ENCODE results near the gene EGFR.

Gene EGFR

DNA sequence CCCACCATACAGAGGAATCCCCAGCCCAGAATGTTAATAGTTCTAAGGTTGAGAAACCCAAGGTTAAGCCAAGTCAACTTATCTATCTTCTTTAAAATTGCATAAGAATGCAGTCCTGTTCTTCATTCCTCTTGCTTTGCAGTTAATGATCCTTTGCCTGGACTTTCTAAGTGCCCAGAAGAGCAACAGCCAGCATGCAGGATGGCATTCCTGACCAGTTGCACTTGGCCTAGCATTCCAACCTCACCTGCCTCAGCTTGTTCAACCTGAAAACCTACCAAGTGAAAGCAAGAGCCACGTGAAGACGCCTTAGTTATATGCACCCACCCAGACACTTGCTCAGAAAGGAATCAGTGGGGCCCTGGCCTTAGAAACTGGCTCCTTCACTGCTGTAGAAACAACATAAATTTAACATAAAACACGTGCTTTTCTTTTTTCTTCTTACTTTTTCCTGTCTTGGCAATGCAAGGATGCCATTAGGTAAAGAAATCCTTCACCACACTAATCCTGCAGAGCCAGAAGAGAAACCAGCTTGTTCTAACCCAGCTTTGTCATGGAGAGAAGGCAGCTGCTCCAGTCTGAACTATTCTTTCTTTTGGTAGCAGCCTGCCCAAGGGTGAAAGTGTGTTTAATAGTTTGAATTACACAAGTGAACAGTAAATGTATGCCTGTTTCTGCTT, 25.0 kb downstream of the EGFR start:
- no peak for DNase-seq

DNA sequence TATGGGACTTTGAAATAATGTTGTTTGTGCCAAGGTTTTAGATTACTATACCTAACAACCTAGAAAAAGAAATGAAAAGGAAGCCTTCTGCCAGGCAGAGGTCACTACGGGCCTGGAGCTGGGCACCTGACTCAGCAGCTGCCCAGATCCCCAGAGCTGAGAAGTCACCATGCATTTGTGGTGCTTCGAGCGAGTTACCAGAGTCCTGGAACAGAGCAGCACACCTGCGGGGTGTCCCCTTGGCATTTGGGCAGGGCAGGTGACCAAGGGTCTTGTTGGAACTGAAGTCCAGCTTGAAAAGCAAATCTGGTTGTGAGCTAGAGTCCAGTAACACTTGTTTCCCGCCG, 25.5 kb downstream of the EGFR start:
- DNase-seq: no peak

GRCh38 chr7:55044791-55045190, 26.0 kb downstream of the EGFR start:
- DNase-seq: no peak

DNA sequence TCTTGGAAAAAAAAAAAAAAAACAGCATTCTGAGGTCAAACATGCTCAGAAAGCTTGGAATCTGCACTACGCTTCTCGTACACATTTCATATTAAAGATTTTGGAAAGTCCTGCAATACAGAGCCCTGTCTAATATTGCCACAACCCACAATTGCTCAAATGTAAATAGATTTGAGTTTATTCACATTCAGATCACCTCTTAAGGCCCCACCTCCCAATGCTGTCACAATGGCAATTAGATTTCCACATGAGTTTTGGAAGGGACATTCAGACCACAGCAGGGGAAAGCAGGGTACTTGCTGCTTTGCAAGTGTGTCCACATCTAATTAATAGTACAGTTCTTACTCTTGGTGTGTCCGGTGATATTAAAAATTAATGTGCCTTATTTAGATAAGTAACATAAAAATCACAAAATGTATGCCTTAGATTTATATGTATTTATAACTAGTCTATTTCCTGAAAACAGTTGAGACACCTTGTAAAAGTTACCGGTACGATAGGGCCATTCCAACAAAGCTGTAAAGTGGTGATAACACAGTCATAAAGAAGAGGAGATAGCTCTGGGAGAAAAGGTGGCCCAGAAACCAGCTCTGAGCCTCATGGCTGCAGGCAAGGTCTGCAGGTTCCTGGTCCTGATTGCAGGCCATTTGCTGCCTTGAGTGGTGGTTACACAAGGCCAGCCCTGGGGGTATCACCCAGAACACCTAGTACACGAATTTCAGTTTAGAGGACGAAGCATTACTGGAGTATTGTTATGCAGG, 27.9 kb downstream of the EGFR start:
- no peak for DNase-seq

GRCh38 chr7:55048221-55048859, 29.5 kb downstream of the EGFR start:
- no peak for DNase-seq

- DNase-seq: no peak
These were observed 31.5 kb downstream of the EGFR start for GRCh38 chr7:55050281-55050680.

DNA sequence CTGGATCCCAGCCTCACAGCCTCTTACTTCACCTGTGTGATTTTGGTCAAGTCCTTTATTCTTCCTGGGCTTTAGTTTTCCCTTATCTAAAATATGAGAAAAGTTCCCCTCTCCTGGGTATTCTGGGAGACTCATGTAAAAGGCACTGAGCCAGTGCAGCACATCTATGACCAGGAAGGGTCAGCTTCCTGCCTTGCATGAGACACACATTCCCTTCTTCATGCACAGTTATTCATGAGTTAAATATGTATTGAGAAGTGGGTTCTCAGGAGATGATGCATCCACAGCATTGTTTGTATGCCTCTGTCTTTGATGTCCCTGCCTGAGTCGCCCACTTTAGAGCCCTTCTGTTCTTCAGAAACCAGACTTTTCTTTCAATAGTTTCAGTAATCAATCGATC, 33.3 kb downstream of the EGFR start:
- no peak for DNase-seq

- no peak for DNase-seq
These were observed 34.1 kb downstream of the EGFR start for GRCh38 chr7:55052741-55053427.

DNA sequence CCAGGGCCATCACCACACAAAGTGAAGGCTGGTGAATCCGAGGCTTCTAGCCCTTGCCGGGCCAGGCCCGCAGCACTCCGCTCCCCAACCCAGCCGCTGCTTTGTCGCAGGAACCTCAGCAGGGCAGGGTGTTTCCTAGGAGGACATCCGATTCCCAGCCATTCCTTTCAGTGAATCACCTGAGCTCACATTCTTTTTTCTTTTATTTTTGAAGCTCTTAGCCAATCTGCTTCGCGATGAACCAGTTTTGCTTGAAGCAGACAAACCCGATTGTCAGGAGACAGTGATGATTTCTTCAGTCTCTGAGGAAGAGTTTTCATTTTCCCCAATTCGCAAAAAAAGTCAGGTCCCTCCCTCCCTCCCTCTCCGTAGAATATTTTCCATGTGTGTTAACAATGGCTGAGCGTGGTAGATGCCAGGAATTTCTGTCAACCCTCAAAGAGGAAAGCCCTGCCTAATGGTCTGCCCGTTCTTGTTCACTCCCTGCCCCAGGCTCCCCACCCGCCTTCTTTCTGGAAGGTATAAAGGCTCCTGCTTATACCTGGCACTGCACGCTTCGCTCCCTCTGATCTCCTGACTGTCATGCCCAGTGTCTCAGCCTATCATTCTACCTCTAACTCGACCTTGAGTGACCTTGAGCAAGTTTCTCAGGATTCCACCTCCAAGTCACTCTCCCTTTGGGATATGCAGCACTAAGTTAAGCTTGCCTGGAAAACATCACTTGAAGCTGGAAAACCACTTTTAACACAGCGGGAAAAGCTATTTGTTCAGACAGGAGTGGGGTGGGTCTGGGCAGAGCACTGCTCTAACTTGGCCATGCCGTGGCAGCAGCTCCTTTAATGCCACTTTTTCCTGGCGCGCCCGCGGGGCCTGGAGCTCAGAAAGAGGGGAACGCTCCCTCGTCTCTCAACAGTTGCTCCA, 35.1 kb downstream of the EGFR start:
- no peak for DNase-seq

DNA sequence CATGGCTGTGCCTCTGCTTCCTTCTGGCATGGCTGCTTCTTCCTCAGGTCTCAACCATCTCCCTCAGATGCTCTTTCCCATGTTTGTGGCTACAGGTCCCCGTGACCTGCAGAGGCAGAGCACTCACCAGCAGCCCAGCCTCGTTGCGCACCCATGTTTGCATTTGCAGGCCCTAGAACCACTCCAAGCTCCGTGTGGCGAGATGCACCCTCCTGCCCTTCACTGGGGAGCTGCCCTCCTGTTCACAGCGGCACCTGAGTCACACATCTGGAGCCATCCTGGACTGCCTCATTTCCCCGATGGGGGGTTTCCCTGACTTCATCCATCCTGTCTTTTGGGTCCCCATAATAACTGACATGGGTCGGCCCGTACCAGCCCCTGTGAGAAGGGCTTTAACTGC, 35.9 kb downstream of the EGFR start:
- no peak for DNase-seq

DNA sequence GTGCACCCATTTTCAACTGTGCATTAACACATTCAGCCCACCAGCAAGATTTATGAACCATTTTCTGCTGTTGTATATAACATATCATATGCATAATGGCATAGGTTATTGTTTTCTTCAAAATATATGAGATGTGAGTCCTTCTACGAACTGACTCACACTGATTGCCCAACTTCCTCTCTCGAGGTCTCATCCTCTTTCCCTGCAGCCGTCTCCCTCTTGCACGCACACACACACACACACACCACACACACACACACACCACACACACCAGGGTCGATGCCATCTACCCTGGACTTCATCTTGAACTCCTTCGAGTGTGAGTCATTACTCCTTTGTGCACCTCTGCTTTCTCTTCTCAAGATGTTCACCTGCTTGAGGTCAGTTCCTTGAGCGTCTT, 36.7 kb downstream of the EGFR start:
- DNase-seq: no peak

DNA sequence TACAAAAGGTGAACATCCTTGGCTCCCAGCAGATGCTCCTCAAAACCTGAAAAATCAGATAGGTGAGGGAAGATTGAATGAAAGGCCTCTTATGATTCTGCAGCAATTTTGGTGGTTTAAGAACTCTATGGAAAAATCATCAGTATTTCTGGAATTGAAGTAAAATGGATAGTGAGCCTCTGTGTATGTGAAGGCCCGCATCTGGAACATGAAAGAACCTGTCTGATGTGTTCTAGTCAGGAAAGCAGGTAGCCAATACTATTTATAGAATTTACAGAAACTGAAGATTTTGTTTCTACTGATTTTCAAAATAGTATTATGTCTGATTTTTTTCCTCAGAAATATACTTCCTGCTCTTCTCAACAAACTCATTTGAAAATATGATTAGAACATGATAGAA, 37.3 kb downstream of the EGFR start:
- DNase-seq: no peak

DNA sequence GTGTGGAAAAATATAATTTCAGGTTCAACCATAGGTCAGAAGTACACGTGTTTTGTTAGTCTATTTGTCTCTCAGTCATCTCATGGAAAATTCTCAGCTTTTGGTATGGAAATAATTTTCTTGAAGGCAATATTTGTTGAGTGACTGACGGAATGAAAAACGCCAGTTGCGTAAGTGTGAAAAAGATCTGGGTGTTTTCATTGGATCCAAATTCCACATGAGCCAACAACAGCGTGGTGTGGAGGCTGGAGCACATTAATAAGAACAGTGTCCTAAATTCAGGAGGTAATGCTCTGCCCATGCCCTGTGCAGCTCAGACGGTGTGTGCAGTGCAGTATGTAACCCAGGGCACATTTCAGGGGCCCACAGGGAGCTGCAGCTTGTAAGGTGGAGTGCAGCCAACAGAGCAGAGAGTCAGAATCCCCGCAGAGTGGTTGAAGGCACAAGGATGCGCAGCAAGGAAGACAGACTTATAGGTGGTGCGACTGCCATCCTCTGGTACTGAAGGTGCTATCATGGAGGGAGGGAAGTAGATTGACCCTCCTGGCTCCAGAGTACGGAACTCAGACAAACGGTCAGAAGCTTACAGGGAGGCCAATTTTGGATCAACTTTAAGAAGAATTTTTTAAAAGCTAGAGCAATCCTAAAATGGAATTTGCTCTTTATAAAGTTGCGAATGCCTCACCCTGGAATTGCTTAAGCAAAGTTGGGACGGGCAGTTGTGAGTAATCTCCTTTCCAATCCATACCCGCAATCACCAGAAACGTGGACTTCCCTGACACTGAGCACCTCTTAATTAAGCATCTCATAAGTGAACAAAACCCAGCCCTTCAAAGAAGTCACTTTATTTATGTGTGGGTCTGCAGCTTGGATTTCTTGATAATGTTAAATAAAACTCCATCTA, 38.0 kb downstream of the EGFR start:
- no peak for DNase-seq

DNA sequence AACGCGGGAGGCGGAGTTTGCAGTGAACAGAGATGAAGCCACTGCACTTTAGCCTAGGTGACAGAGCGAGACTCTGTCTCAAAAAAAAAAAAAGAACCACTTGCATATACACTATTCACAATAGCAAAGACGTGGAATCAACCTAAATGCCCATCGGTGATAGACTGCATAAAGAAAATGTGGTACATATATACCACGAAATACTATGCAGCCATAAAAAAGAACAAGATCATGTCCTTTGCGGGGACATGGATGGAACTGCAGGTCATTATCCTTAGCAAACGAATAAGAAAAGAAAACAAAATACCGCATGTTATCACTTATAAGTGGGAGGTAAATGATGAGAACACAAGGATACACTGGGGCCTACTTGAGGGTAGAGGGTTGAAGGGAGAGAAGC, 39.5 kb downstream of the EGFR start:
- DNase-seq: no peak

DNA sequence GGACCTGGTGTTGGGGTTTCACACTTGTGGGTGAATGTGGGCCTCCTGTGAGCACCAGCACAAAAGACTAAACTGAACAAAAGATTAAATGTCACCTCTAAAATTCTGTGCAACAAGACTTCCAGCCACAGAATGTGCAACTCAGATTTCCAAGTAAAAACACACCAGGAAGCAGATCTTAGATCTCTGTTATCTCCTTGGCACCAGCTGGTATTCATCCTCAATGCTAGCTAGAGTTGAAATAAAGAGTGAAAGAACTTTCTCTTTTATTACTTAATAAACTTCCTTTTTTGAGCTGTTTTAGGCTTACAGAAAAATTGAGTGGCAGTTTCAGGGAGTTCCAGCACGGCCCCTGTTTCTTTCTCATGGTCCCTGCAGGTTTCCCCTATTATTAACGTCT, 40.2 kb downstream of the EGFR start:
- DNase-seq: no peak

DNA sequence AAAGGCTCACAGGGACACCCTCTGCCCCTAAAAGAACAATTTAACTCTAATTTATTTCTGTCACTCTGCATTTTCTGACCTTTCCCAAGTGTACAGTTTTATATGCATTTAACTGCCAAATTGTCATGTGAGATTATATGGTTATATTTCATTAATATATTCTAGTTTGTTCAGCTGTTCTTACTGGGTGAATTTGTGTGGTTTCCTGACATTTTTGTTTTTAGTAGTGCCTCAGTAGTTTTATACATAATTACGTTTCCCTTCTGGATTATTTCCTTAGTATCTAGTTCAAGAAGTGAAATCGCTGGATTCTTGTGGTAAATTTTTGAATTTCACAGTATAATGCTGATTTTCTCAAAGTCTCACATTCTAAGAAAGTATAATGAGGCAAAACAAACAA, 41.3 kb downstream of the EGFR start:
- no peak for DNase-seq

GRCh38 chr7:55060636-55061022, 41.8 kb downstream of the EGFR start:
- DNase-seq: no peak

GRCh38 chr7:55061726-55062499, 43.1 kb downstream of the EGFR start:
- DNase-seq: no peak

GRCh38 chr7:55063061-55063460, 44.2 kb downstream of the EGFR start:
- no peak for DNase-seq

- DNase-seq: no peak
These were observed 44.8 kb downstream of the EGFR start for GRCh38 chr7:55063633-55064032.

DNA sequence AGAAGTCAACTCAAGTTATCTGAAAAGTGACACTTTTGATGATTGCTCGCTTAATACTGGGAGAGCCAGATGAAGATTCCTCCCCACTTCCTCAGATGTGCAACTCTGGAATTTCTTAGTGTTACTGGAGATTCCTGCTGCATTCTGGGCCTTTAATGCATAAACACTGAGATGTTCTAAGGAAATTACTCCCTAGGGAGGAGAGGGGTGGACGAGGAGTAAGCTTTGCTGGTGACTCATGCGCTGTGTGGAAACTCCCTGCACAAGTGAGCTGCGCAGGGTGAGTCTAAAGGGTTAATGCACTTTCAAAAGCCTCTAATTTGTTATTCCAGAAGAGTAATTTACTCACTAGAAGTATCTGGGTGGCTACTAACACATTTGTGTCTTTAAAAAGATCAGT, 46.3 kb downstream of the EGFR start:
- no peak for DNase-seq
